ENCODE measurements around the gene NPHP4. TPM values are rescaled to one million over a fixed set of nuclear protein-coding genes. Genes with fewer than 3 reads are reported as not detected.

Gene NPHP4
- total RNA-seq, 6 experiments from 2014 or later: 5.0 to 6.8 (median 6.0) TPM

- H3K4me1 Mint-ChIP-seq (ENCODE audit: low read depth): peaks cover 14% of the 10 kb centered on the region
- no peaks in the 10 kb centered on the region; the same call in none of the 2 replicates for H3K27me3 Mint-ChIP-seq (ENCODE audit: insufficient read depth)
- no peak for DNase-seq
- no peaks in the 10 kb centered on the region for H3K9me3 Mint-ChIP-seq
- TF ChIP-seq, protein P1, sequence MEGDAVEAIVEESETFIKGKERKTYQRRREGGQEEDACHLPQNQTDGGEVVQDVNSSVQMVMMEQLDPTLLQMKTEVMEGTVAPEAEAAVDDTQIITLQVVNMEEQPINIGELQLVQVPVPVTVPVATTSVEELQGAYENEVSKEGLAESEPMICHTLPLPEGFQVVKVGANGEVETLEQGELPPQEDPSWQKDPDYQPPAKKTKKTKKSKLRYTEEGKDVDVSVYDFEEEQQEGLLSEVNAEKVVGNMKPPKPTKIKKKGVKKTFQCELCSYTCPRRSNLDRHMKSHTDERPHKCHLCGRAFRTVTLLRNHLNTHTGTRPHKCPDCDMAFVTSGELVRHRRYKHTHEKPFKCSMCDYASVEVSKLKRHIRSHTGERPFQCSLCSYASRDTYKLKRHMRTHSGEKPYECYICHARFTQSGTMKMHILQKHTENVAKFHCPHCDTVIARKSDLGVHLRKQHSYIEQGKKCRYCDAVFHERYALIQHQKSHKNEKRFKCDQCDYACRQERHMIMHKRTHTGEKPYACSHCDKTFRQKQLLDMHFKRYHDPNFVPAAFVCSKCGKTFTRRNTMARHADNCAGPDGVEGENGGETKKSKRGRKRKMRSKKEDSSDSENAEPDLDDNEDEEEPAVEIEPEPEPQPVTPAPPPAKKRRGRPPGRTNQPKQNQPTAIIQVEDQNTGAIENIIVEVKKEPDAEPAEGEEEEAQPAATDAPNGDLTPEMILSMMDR (IDR thresholded peaks at IDR 0.05): no peak
- H3K27ac Mint-ChIP-seq: no peak overlapping the region
- no peaks in the 10 kb centered on the region for H3K36me3 Mint-ChIP-seq (ENCODE audit: low read depth)
- no peak overlapping the region for H3K4me3 Mint-ChIP-seq
Measured at GRCh38 chr1:5917591-5918274, 74.5 kb downstream of the NPHP4 start.

DNA sequence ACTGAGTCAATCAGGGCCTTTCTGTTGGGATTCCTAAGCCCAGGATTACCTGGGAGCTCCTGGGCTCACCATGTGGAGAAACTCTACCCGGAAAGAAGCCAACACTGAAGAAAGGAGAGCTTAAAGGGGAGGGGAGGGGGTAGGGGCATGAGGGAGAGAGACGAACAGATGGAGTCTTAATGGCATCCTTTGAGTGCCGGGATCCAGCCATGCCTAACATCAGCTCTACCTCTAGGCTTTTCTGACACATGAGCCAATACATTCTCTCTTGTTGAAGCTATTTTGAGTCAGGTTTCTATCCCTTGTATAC lies 75.0 kb downstream of the NPHP4 start:
- no peak overlapping the region for H3K27ac Mint-ChIP-seq
- no peak overlapping the region for H3K4me3 Mint-ChIP-seq
- H3K27me3 Mint-ChIP-seq (ENCODE audit: insufficient read depth): no peaks in the 10 kb centered on the region; the same call in none of the 2 replicates
- no peaks in the 10 kb centered on the region for H3K36me3 Mint-ChIP-seq (ENCODE audit: low read depth)
- TF ChIP-seq, protein P1 (IDR thresholded peaks at IDR 0.05): no peak
- peaks cover 14% of the 10 kb centered on the region for H3K4me1 Mint-ChIP-seq (ENCODE audit: low read depth)
- H3K9me3 Mint-ChIP-seq: no peaks in the 10 kb centered on the region
- no peak for DNase-seq

- no peaks in the 10 kb centered on the region; the same call in none of the 2 replicates for H3K27me3 Mint-ChIP-seq (ENCODE audit: insufficient read depth)
- TF ChIP-seq, protein P1 (IDR thresholded peaks at IDR 0.05): no peak
- no peak for DNase-seq
- peaks cover 14% of the 10 kb centered on the region for H3K4me1 Mint-ChIP-seq (ENCODE audit: low read depth)
- no peaks in the 10 kb centered on the region for H3K9me3 Mint-ChIP-seq
- H3K36me3 Mint-ChIP-seq (ENCODE audit: low read depth): no peaks in the 10 kb centered on the region
- H3K27ac Mint-ChIP-seq: no peak overlapping the region
- no peak overlapping the region for H3K4me3 Mint-ChIP-seq
Measured at GRCh38 chr1:5916572-5917280, 75.5 kb downstream of the NPHP4 start.

DNA sequence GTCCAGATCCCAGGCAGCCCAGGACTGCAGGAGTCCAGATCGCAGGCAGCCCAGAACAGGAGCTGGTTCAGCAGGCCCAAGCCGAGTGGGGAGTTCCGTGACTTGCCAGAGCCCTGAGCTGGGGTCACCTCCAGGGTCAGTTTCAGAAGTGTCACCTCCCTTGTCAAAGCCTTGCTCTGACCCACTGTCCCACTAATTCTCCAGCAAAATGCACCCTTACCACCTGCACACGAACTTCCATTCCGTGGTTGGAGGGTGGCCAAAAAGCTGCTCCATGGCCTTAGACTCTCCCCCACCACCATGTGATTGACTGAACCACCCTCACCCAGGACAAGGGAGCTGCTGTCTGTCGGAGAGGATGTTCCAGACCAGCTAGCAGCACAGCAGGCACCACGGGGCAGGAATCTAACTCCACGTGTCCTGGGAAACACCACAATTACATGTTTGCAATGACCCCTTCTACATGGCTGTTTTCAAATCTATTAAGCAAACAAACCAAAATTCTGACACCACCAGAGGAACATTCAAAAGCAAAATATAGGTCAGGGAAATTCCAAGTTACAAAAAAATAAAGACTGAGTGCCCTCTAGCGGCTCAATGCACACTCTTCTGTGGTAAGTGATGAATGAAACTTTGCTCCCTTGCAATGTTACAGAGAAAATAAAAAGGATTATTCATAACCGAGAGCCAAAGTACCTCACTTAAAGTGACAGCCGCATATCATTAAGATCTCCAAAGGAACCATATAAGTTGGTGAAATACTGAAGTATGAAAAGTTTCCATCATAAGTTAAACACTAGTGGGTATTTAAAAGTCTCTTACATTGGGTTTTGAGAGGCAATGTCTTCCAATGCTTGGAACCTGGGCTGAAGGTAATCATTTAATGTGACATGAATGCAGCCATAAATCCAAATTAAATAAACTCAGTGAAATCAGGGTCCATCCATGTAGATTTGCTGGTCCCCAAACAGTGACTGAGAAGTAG lies 76.3 kb downstream of the NPHP4 start:
- peak; percentile 54 for DNase-seq
- Mint-ChIP-seq H3K9me3 (no peaks in the 10 kb centered on the region), H3K36me3 (ENCODE audit: low read depth) (no peaks in the 10 kb centered on the region), H3K27me3 (ENCODE audit: insufficient read depth) (no peaks in the 10 kb centered on the region; the same call in none of the 2 replicates), H3K4me1 (ENCODE audit: low read depth) (peaks cover 14% of the 10 kb centered on the region), H3K4me3 (no peak overlapping the region), H3K27ac (no peak overlapping the region)
- TF ChIP-seq, protein P1 (IDR thresholded peaks at IDR 0.05): peak; percentile 86

- Mint-ChIP-seq H3K27ac (no peak overlapping the region; the same call in 1 of the 2 replicates), H3K27me3 (ENCODE audit: insufficient read depth) (no peaks in the 10 kb centered on the region; the same call in none of the 2 replicates)
Measured at GRCh38 chr1:5914676-5915365, 77.4 kb downstream of the NPHP4 start.

More at GRCh38 chr1:5914676-5915365, 77.4 kb downstream of the NPHP4 start:
- Mint-ChIP-seq H3K9me3 (no peaks in the 10 kb centered on the region), H3K4me3 (no peak overlapping the region), H3K36me3 (ENCODE audit: low read depth) (no peaks in the 10 kb centered on the region), H3K4me1 (ENCODE audit: low read depth) (peaks cover 14% of the 10 kb centered on the region)
- no peak for DNase-seq
- TF ChIP-seq, protein P1 (IDR thresholded peaks at IDR 0.05): no peak
